Measurements from ENCODE around the gene CINP.
"Not testable (repeated sequence)": the region's sequence is repeated elsewhere in the genome, so short reads cannot be mapped to it uniquely, and the experiment has no call there.

DNA sequence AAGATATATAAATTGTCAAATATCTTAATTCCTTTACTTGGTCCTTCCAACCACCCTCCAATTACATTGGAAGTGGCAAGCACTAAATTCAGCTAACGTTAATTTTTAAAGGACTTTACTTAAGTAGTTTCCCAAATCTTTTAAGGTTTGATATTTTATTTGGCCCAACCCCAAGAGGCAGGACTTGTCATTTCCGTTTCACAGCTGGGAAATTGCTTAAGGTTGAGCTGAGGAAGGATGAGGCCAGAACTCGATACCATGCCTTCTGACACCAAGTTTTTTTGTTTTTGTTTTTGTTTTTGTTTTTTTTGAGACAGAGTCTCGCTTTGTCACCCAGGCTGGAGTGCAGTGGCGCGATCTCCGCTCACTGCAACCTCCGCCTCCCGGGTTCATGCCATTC is 11.1 kb downstream of the CINP start:
- TF ChIP-seq CTCF (conservative IDR thresholded peaks at IDR 0.05); EZH2 (IDR thresholded peaks at IDR 0.05; ENCODE audit: low read depth): not testable (repeated sequence)

Measured in PC-9 (cell line).